GM18517 (cell line): ENCODE data around the gene LILRB3.
"Not testable (repeated sequence)": the region's sequence is repeated elsewhere in the genome, so short reads cannot be mapped to it uniquely, and the experiment has no call there.

Source experiments
- ATAC-seq: cut with Tn5 transposase; IDR thresholded peaks from one replicate; pipeline ENCODE4 v1.9.1; 2021; ENCODE audit warnings: mild to moderate bottlenecking, moderate library complexity; ENCODE audit not compliant: unreplicated experiment

Gene LILRB3

DNA sequence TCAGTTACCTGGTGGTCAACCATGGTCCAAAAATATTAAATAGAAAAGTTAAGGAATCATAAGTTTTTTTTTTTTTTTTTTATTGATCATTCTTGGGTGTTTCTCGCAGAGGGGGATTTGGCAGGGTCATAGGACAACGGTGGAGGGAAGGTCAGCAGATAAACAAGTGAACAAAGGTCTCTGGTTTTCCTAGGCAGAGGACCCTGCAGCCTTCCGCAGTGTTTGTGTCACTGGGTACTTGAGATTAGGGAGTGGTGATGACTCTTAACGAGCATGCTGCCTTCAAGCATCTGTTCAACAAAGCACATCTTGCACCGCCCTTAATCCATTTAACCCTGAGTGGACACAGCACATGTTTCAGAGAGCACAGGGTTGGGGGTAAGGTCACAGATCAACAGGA is 8.6 kb downstream of the LILRB3 start:
- not testable (repeated sequence) for ATAC-seq

DNA sequence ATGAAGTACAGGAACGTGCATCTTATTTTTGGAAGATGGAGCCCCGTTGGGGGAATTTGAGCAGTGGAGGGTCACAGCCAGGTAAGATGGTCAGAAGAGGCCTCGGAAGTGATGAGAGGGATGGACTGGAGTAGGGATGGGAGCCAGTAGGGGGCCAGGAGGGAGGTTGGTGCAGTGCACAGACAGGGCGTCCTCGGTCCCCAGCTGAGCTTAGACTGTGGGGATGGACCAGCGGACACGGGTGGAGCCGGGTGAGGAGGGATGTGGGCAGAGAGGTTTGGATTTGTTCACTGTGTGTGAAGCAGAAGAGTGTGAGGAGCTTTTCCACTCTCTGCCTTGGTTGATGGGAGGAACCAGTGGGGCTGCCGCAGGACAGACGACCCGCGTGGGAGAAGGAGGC is 11.6 kb downstream of the LILRB3 start:
- no peak for ATAC-seq

DNA sequence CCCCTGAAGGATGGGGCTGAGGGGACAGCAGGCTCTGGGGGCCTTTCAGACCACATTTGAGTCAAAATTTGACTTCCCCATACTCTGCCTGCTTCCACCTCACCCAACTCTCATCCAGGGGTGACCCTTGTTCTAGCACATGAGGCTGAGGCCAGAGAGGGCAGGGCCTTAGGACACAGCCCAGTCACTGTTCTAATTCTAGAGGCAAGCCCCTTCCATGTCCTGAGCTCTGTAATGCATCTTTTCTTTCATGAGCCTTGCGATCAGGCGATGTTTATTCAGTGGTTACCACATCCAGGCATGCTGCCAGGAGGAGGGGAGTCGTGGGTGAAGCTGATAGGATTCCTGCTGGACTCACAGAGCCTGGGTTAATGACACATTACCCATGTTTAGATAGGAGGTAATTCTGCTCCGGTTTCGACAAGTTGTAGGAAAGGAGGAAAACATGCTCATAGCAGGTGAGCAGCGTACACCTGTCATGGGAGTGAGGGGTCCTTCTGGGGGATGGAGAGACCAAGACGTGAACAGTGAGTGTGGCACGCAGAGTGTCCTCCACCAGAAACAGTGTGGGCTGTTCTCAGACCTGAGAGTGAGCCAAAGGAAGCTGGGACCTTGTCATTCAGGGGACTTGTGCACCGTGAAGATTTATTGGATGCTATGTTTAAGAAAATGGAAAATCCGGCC is 12.9 kb downstream of the LILRB3 start:
- ATAC-seq = no peak

DNA sequence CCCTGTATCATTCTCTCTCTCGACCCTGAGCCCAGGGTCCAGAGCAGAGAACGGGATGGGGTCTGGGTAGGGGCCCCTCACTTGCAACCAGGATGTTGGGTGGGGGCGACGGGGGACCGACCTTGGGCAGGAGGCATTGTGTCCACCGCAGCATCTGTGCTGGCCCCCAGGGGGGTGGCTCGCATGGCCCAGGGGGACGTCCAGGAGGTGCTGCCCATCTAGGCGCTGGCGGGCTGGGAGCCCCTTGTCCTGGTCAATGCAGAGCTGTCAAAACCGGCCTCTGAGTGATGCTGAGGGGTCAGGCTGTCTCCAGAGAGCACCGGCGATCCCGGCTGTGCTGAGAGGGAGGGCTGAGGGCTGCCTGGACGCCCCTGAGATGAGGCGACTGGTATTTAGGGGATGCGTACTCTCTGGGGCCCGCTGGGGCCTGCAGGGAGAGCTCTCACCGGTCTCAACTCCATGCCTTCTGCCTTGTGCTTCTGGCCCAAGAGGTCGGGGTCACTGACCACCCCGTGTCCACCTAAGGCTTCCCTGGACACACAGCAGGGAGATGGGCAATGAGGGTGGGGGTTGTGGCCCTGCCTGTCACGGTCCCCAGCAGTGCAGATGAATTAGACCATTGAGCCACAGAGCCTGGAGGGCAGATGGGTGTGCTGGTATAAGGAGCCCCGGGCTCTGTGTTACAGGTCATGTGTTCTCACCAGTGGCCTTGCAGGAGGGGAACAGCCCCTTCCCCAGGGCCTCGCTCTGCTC is 13.6 kb downstream of the LILRB3 start:
- no peak for ATAC-seq

DNA sequence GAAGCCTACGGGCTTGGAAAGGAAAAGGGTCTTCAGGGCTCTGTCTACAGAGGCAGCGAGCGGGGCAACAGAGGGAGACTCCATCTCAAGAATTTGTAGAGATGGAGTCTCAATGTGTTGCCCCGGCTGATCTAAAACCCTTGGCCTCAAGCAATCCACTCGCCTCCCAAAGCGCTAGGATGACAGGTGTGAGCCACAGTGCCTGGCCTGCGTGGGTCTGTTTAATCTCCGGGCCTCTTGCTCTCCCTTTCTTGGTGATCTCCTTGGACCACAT is 14.1 kb downstream of the LILRB3 start:
- no peak for ATAC-seq

DNA sequence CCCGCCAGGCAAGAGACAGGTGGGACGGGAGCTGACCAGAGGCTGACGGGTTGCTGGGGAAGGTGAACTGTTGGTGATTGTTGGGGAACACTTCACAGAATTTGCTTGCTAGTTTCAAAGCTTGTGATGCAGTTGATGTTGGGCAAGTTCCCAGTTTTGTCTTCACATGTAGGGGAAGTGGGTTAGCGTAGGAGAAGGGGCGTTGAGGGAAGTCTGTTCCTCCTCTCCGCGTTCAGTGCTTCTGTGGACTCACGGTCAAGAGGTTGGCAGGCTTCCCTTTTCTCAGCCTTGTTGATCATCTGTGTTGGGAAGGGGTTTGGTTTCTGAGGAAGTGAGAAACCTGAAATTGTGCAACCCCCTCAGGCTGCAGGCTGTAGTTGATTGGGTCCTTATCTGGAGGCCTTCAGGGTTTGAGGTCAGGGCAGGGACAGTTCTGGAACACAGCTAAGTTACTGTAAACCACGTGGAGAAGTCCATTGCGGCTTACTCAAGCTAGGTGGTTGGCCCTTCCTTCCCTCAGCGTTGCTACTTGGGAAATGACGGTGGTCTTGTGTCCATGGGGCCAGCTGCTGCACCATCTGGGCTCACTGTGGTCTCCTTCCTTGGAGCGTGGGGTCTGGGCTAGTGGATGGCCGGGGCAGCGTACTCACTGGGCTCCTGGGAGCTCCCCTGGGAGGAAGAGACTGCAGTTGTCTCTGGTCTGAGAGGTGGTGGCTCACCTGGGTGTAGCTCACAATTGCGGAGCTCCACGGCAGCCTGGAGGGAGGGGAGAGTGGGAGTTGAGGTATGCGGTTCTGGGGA is 14.6 kb downstream of the LILRB3 start:
- no peak for ATAC-seq

DNA sequence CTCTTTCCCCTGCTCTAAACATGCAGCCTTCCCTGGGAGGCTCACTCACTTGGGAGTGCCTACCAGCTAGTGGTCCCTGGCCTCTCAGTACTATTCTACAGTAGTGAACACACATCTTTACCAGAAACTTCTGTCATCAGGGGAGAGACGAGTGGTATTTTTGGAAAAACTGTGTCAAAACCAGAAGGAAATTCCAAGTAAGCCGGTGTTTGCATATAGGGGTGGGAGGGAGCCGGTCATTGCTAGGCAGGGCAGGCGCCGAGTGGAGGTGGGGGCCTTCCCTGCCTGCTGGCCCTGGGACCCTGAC is 15.2 kb downstream of the LILRB3 start:
- ATAC-seq = no peak

DNA sequence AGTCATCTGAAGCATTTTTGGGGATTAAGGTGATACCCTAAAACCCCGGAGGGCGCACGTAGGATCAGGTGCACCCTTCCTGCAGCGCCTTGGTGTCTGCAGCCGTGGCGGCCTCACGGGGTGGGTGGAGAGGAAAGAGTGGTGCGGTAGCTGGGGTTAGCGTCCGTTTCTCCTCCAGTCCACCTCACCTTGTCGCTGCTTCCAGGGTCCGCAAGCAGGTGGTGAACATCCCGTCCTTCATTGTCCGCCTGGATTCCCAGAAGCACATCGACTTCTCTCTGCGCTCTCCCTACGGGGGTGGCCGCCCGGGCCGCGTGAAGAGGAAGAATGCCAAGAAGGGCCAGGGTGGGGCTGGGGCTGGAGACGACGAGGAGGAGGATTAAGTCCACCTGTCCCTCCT is 15.6 kb downstream of the LILRB3 start:
- ATAC-seq = not testable (repeated sequence)

DNA sequence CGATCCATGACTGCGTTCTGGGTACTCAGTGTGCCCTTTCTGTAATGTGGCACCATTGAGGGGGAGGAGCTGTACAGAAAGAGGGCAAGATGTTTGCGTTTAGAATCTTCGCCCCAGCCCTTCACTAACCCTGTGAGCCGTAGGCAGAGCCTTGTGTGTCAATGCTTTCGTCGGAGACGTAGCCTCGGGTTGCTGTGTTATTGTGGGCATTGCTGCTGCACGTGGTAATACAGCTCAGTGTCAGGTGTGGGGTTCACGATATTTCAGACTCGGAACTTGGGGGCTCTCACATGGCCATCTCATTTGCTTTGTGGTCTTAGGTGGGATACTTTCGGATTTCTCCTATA is 16.0 kb downstream of the LILRB3 start:
- no peak for ATAC-seq

DNA sequence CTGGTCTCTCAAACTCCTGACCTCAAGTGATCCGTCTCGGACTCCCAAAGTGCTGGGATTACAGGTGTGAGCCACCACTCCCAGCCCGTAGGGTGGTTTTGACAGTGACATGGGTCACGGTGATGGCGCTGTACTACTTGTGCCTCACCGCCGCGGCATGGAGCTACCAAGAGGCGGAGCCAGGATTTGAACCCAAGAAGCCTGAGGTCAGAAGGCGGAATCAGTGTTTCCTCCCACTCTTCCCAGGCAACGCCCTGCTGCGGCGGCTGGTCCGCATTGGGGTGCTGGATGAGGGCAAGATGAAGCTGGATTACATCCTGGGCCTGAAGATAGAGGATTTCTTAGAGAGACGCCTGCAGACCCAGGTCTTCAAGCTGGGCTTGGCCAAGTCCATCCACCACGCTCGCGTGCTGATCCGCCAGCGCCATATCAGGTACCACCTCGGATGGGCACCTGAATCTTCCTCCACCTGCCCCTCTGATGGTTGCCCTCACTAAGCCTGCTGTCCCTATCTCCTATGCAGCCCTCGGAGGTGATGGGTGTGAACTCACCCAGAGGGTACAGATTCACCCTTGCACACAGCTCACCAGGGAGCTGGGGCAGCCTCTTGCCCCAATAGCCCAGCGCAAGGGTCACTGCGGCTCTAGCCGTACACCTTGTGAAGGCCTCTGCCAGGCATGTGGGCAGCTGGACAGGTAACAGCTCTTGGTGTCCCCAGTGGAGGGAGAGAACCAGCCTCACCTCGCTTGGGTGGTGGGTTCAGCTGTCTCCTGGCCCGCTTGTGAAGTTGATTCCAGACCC is 16.6 kb downstream of the LILRB3 start:
- ATAC-seq = no peak

DNA sequence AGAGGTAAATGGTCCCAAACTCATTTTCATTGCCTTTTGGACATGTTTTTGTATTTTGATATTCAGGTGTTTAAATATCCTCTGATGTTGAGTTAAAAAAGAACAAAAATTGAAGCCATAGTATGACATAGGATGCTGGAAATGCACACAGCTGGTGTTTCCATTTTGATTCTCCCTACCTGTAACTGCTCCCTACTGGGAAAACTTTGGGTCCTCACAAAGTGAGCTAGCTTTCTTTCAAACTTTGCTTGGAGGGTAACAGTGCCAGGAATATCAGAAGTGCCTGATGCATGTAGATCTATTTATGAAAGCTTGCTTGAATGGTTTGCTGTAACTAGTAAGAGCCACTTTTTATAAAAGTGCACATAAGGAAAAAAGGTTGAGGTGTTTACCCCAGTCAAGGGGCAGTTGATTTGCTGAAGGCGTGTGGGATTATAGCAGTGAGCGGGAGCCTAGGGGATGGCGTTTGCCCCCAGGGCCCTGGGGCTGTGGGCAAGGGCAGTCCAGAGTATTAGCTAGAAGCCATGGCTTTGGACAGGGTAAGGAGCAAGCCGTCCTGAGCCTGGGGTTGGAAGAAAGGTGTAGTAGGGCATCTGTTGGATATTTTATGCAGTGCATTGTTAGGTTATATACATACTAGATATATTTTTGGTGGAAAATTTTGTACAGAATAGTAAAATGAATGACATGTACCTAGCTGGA is 17.9 kb downstream of the LILRB3 start:
- no peak for ATAC-seq

DNA sequence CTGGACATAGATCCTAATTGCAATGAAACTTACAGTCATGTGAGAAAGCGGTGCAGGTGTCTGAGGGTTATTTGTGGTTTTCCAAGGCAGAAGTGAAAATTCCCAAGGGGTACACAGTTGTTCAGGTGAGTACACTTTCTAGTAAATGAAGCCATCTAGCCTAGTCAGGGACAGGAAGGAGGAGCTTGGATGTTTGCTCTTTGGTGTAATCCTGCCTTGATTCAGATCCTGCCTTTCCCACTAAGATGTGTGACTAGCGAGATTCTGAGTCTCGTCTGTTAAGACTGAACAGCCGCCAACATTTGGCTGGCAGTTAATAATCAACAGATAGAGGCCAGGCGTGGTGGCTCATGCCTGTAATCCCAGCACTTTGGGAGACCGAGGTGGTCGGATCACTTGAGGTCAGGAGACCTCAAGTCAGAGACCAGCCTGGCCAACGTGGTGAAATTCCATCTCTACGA is 19.6 kb downstream of the LILRB3 start:
- ATAC-seq = no peak

DNA sequence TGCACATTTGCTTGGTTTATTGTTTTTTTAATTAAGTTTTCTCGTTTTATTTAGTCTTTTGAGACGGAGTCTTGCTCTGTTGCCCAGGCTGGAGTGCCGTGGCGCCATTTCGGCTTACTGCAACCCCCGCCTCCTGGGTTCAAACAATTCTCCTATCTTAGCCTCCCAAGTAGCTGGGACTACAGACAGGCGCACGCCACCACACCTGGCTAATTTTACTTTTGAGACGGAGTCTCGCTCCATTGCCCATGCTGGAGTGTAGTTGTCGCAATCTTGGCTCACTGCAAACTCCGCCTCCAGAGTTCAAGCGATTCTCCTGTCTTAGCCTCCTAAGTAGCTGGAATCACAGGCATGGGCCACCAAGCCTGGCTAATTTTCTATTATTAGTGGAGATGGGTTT is 20.8 kb downstream of the LILRB3 start:
- no peak for ATAC-seq

DNA sequence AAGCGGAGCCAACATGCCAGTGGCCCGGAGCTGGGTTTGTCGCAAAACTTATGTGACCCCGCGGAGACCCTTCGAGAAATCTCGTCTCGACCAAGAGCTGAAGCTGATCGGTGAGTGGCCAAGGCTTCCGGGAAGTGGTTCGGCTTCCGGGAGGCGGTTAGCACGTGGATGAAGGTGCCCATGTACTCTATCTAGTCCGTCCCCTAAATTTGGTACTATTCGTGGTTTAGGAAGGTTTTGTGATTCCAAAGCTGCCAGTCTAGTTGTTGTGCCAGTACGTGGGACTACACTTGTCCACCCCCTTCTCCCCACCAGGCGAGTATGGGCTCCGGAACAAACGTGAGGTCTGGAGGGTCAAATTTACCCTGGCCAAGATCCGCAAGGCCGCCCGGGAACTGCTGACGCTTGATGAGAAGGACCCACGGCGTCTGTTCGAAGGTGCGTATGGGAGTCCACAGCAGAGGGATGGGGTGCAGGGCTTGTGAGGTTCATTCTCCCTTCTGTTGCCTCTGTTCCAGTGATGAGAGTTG is 21.6 kb downstream of the LILRB3 start:
- no peak for ATAC-seq

DNA sequence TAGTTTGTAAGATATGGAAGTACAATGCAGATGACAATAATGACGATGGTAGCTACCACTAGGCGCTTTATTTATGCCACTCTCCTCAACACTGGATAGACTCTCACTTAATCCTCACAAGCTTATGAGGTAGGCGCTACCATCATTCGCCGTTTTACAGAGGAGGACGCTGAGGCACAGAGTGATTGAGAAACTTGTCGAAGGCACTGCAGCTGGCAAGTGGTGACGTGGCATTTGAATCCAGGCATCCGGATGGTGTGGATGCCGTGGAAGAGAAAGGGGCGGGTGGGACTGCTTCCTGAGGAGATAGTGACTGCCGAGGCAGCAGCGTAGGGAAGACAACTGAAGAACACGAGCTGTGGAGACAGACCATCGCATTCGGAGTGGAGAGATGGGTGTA is 23.4 kb downstream of the LILRB3 start:
- no peak for ATAC-seq

DNA sequence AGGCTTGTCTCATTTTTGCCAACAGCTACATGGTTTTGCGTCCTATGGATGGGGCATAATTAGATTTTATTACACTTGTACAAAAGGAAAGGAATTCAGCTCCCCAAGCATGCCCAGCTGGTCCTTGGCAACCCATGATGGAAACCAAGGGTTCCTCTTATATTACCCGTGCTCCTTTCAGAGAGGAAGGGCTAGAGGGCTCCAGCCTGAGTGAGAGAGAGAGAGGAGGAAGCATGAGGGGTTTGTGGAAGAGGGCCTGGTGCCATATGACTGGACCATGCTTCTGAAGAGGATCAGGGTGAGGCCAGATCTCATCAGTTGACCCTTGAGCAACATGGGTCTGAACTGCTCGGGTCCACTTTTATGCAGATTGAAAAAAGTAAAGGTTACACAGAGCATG is 25.7 kb downstream of the LILRB3 start:
- no peak for ATAC-seq

DNA sequence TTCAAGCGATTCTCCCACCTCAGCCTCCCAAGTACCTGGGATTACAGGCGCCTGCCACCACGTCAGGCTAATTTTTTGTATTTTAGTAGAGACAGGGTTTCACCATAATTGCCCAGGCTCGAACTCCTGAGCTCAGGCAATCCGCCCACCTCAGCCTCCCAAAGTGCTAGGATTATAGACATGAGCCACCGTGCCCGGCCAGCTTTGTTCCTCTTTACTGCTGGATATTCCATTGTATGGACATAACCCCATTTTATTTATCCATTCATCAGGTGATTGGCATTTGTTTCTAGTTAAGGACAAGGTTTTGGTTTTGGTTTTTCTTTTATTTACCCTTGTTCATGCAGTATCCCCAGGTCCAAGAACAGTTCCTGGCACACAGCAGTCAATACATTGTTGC is 26.3 kb downstream of the LILRB3 start:
- ATAC-seq = no peak

DNA sequence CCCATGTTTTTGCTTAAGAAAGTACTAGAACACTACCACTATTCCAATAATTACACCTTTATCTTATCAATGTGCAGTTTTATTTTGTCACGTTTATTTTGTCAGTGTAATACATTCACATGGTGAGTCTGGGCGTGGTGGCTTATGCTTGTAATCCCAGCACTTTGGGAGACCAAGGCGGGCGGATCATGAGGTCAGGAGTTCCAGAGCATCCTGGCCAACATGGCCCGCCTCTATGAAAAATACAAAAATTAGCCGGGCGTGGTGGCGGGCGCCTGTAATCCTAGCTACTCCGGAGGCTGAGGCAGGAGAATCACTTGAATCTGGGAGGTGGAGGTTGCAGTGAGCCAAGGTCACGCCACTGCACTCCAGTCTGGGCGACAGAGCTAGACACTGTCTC is 28.3 kb downstream of the LILRB3 start:
- ATAC-seq = not testable (repeated sequence)

DNA sequence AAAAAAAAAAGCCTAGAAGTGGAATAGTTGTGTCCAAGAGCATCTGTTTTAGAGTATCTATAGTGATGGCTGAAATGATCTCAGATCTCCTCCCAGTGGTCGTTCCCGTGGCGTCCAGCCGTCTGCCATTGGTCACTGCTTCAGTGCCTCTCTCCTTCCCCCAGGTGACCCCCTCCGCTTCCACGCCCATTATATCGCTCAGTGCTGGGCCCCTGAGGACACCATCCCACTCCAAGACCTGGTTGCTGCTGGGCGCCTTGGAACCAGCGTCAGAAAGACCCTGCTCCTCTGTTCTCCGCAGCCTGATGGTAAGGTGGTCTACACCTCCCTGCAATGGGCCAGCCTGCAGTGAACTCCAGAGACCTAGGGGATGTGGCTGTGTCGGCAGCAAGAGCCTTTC is 29.8 kb downstream of the LILRB3 start:
- no peak for ATAC-seq

DNA sequence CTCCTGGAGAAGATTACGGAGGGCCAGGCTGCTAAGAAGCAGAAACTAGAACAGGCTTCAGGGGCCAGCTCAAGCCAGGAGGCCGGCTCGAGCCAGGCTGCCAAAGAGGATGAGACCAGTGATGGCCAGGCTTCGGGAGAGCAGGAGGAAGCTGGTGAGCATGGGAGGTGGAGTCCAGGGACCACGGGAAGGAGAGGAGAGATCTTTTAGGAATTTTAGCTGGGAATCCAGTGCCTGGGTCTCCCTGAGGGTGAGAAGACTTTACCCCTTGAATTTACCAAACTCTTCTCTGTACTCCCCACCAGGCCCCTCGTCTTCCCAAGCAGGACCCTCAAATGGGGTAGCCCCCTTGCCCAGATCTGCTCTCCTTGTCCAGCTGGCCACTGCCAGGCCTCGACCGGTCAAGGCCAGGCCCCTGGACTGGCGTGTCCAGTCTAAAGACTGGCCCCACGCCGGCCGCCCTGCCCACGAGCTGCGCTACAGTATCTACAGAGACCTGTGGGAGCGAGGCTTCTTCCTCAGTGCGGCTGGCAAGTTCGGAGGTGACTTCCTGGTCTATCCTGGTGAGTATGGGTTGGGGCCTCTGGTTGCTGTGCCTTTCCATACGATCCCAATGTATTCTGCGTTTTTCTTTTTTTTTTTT is 30.9 kb downstream of the LILRB3 start:
- ATAC-seq = no peak
